Measurements from ENCODE around the gene FAM187B.

The FAM187B gene

GRCh38 chr19:35209646-35210045 is 18.9 kb downstream of the FAM187B start:
- no peak for DNase-seq (ENCODE audit: low read depth, low spot score)
- no peak overlapping the region for H3K4me3 ChIP-seq (ENCODE audit: low read depth, low read length)
- CTCF ChIA-PET: no interaction called here
- POLR2A ChIA-PET: no interaction called here
- no peak for TF ChIP-seq CTCF (IDR thresholded peaks at IDR 0.05; ENCODE audit: insufficient read depth, low read length, missing control alignments)

- CTCF ChIA-PET: no interaction called here
- no peak for DNase-seq (ENCODE audit: low read depth, low spot score)
- H3K4me3 ChIP-seq (ENCODE audit: low read depth, low read length): no peak overlapping the region
- TF ChIP-seq CTCF (IDR thresholded peaks at IDR 0.05; ENCODE audit: insufficient read depth, low read length, missing control alignments): no peak
- POLR2A ChIA-PET: no interaction called here
Observed at GRCh38 chr19:35208121-35208520, 20.4 kb downstream of the FAM187B start.

- ChIA-PET CTCF (no interaction called here), POLR2A (no interaction called here)
Observed at GRCh38 chr19:35207391-35207871, 21.1 kb downstream of the FAM187B start.

GRCh38 chr19:35206855-35207254 is 21.7 kb downstream of the FAM187B start:
- H3K4me3 ChIP-seq (ENCODE audit: low read depth, low read length): no peak overlapping the region
- no peak for TF ChIP-seq CTCF (IDR thresholded peaks at IDR 0.05; ENCODE audit: insufficient read depth, low read length, missing control alignments)

More at GRCh38 chr19:35207391-35207871, 21.1 kb downstream of the FAM187B start:
- no peak for DNase-seq (ENCODE audit: low read depth, low spot score)
- TF ChIP-seq CTCF (IDR thresholded peaks at IDR 0.05; ENCODE audit: insufficient read depth, low read length, missing control alignments): no peak
- H3K4me3 ChIP-seq (ENCODE audit: low read depth, low read length): no peak overlapping the region

GRCh38 chr19:35206379-35206778 is 22.2 kb downstream of the FAM187B start:
- DNase-seq (ENCODE audit: low read depth, low spot score): no peak
- no peak for TF ChIP-seq CTCF (IDR thresholded peaks at IDR 0.05; ENCODE audit: insufficient read depth, low read length, missing control alignments)
- ChIA-PET CTCF (no interaction called here), POLR2A (no interaction called here)
- H3K4me3 ChIP-seq (ENCODE audit: low read depth, low read length): no peak overlapping the region

More at GRCh38 chr19:35206855-35207254, 21.7 kb downstream of the FAM187B start:
- POLR2A ChIA-PET: no interaction called here
- CTCF ChIA-PET: no interaction called here
- no peak for DNase-seq (ENCODE audit: low read depth, low spot score)

GRCh38 chr19:35205733-35206323 is 22.7 kb downstream of the FAM187B start:
- TF ChIP-seq CTCF (IDR thresholded peaks at IDR 0.05; ENCODE audit: insufficient read depth, low read length, missing control alignments): no peak
- no peak for DNase-seq (ENCODE audit: low read depth, low spot score)
- no peak overlapping the region for H3K4me3 ChIP-seq (ENCODE audit: low read depth, low read length)
- CTCF ChIA-PET: no interaction called here
- POLR2A ChIA-PET: no interaction called here
